Measurements from ENCODE around the gene TTC28.
"Not testable (repeated sequence)": the region's sequence is repeated elsewhere in the genome, so short reads cannot be mapped to it uniquely, and the experiment has no call there.

Gene TTC28

GRCh38 chr22:28246397-28246796 is 433.2 kb downstream of the TTC28 start:
- in situ Hi-C loops (cut with HindIII; ENCODE audit: low sequenced_read_pairs) = no loop called here

DNA sequence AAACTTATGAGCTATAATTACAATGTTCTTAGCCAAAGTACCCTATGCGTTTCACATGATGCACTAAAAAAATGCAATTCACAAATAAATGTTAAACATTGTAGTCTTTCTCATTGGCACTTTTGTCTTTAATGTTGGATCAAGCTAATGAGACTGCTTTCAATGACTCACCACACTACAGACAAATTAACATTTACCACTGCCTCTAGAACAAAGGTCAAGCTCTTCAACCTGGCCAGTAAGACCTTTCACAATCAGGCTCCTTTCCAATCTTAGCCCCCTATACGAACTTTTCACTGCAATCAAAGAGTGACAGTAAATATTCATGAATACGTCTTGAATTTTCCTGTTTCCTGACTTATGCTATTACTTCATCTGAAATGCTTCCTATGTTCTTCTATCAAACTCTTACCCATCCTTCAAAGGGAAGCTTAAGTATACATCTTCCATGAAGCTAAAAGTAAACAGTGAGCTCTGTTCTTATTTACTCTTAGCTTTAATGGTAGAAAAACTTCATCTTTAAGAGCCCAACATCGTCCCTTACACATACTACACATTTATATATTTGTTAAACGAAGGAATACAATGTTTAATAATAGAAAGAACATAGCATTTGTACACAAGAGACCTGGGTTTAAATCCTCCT is 433.9 kb downstream of the TTC28 start:
- in situ Hi-C loops (cut with HindIII; ENCODE audit: low sequenced_read_pairs) = no loop called here

- in situ Hi-C loops (cut with HindIII; ENCODE audit: low sequenced_read_pairs) = no loop called here
Observed at GRCh38 chr22:28244757-28245156, 434.9 kb downstream of the TTC28 start.

DNA sequence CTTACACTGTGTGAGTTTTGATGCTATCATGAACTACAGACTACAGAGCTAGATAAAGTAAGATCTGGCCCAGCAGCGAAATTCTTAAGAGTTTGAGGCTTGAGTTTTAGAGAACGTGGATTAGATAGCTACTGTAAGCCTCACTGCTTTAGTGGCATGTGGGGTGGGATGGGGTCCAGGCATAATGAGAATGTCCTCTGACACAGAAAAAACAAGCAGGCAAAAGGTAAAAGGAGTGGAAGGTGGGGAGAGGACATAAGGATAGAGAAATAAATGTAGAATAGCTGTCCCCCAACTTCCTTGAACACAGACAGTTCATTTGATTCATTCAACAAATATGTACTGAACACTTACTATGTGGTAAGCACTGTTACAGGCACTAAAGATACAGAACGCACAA is 436.1 kb downstream of the TTC28 start:
- in situ Hi-C loops (cut with HindIII; ENCODE audit: low sequenced_read_pairs) = no loop called here

- in situ Hi-C loops (cut with HindIII; ENCODE audit: low sequenced_read_pairs) = no loop called here
Observed at GRCh38 chr22:28241656-28242290, 437.9 kb downstream of the TTC28 start.

- in situ Hi-C loops (cut with HindIII; ENCODE audit: low sequenced_read_pairs) = no loop called here
Observed at GRCh38 chr22:28239941-28240340, 439.7 kb downstream of the TTC28 start.

DNA sequence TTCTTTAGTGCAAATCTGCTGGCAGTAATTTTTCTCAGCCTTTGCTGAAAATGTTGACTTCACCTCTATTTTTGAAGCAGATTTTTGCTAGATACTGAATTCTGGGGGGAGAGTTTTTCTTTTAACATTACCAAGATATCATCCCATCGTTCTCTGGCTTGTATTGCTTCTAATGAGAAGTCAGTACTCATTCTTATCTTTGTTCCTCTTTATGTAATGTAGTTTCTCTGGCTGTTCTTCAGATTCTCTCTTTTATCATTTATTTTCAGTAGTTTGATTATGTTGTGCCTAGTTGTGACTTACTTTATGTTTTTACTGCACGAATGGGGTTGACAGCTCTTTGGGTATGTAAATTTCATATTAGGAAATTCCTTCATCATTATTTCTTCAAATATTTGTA is 441.9 kb downstream of the TTC28 start:
- in situ Hi-C loops (cut with HindIII; ENCODE audit: low sequenced_read_pairs) = no loop called here

DNA sequence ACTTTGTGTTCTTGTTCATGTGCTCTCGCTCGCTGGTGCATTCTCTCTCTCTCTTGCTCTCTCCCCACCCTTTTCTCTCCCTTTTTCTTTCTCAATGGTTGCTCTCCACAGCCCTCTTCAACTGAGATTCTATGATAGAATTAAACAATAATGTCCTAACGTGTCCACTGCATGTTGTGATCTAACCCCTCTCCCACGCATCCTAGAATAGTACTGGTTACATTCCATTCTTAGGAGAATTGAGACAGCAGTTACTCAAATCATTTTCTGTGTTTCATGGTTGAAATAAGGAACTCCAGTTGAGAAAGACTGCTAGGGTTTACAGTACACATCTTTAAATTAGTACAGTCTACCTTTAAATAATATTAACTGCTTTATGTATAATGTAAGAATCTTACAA is 442.5 kb downstream of the TTC28 start:
- in situ Hi-C loops (cut with HindIII; ENCODE audit: low sequenced_read_pairs) = no loop called here

DNA sequence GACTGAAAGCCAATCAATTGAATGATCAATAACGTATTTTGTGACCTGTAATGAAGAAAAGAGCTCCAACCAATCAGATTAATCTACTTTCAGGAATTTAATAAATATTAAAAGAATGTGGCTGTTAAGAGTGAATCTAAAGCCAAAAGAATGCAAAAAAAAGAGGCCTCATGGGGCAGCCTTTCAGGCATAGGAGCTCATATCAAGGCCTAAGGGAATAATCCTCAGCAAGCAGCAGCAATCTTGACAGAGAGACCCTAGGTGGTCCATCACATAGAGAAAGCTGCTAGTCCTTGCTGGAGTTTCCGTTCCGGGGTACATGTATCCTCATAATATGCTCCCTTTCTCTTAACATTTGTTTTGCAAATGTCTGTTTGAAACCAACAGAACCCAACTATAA is 447.4 kb downstream of the TTC28 start:
- in situ Hi-C loops (cut with HindIII; ENCODE audit: low sequenced_read_pairs) = no loop called here

GRCh38 chr22:28231441-28231840 is 448.2 kb downstream of the TTC28 start:
- in situ Hi-C loops (cut with HindIII; ENCODE audit: low sequenced_read_pairs) = no loop called here

- in situ Hi-C loops (cut with HindIII; ENCODE audit: low sequenced_read_pairs) = no loop called here
Observed at GRCh38 chr22:28230671-28231070, 449.0 kb downstream of the TTC28 start.

- in situ Hi-C loops (cut with HindIII; ENCODE audit: low sequenced_read_pairs) = no loop called here
Observed at GRCh38 chr22:28229566-28230485, 449.8 kb downstream of the TTC28 start.

- in situ Hi-C loops (cut with HindIII; ENCODE audit: low sequenced_read_pairs) = no loop called here
Observed at GRCh38 chr22:28223826-28224225, 455.8 kb downstream of the TTC28 start.

DNA sequence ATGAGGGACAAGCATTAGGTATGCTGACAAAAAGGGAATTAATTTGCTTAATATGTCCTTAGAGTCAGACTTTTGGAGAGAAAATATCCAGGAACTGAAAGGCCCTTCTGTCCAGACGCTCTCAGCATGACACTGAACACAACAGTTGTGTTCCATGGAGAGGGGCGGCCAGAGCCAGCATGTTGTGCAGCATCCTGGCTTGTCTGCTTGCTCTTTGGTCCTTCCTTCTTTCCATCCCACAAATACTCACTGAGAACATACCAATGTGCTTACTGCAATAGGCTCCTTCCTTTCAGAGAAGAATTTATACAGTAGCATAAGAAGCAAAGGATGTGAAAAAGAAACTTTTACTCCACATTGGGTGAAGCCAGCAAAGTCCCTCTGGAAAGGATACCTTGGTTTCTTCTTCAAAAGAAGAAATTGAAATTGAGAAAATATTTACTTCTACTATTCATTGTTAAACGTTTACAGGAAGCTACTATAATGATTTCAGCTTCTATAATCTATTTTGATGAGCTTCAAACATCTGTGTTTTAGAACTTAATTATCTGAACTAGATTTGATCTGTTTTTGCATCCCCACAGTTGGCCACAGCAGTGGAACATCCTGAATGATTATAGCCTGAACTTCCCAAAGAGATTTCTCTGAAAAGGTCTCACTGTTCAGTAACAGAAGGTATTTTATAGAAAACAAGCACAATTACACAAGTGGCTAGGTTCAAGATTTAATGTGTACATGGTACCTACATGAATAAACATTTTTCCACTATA is 456.5 kb downstream of the TTC28 start:
- in situ Hi-C loops (cut with HindIII; ENCODE audit: low sequenced_read_pairs) = no loop called here

GRCh38 chr22:28222571-28222970 is 457.1 kb downstream of the TTC28 start:
- in situ Hi-C loops (cut with HindIII; ENCODE audit: low sequenced_read_pairs) = no loop called here

GRCh38 chr22:28222052-28222451 is 457.6 kb downstream of the TTC28 start:
- in situ Hi-C loops (cut with HindIII; ENCODE audit: low sequenced_read_pairs) = no loop called here

GRCh38 chr22:28220626-28221363 is 458.8 kb downstream of the TTC28 start:
- in situ Hi-C loops (cut with HindIII; ENCODE audit: low sequenced_read_pairs) = no loop called here

GRCh38 chr22:28217277-28217676 is 462.4 kb downstream of the TTC28 start:
- in situ Hi-C loops (cut with HindIII; ENCODE audit: low sequenced_read_pairs) = no loop called here

GRCh38 chr22:28214750-28215149 is 464.9 kb downstream of the TTC28 start:
- in situ Hi-C loops (cut with HindIII; ENCODE audit: low sequenced_read_pairs) = not testable (repeated sequence)

- in situ Hi-C loops (cut with HindIII; ENCODE audit: low sequenced_read_pairs) = not testable (repeated sequence)
Observed at GRCh38 chr22:28209457-28209856, 470.2 kb downstream of the TTC28 start.
